ENCODE results near the gene SPRR2D. TPM values are rescaled to one million over a fixed set of nuclear protein-coding genes. Genes with fewer than 3 reads are reported as not detected.

Gene SPRR2D
- total and polyA plus RNA-seq, 2 experiments from 2014 or later: not detected

DNA sequence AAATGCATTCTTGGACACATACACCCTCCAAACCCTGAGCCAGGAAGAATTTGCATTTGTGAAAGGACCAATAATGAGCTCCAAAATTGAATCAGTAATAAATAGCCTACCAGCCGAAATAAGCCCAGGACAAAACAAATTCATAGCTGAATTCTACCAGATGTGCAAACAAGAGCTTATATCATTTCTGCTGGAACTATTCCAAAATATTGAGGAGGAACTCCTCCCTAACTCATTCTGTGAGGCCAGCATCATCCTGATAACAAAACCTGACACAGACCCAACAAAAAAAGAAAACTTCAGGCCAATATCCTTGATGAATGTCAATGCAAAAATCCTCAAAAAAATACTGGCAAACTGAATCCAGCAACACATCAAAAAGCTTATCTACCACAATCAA, 46.7 kb upstream of the SPRR2D start:
- ATAC-seq: no peak
- no peak overlapping the region for H3K27ac Mint-ChIP-seq

DNA sequence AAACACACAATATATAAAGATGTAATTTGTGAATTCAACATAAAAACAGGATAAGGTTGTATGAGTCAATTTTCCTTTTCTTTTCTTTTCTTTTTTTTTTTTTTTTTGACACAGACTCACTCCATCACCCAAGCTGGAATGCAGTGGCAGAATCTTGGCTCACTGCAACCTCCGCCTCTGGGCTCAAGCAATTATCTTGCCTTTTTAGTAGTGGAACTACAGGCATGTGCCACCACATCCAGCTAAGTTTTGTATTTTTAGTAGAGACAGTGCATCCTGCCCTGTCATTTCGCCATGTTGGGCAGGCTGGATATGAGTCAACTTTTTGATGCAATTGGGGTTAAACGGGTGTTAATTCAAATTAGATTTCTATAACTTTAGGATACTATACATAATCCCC, 40.8 kb upstream of the SPRR2D start:
- H3K4me1 Mint-ChIP-seq: peaks cover 9% of the 10 kb centered on the region; the same call in 2 of the 3 replicates
- Histone ChIP-seq H3K4me2 (no peak overlapping the region), H4K20me1 (replicated peaks; ENCODE audit: insufficient read depth) (no peaks in the 10 kb centered on the region), H3F3A (replicated peaks; ENCODE audit: low read depth) (no peaks in the 10 kb centered on the region), H3K4me3 (no peak overlapping the region), H3K27ac (ENCODE audit: low read depth) (no peak overlapping the region), H3K36me3 (ENCODE audit: insufficient read depth) (no peaks in the 10 kb centered on the region), H3K79me2 (replicated peaks; ENCODE audit: insufficient read depth) (no peaks in the 10 kb centered on the region), H3K27me3 (ENCODE audit: insufficient read depth) (no peaks in the 10 kb centered on the region), H3K4me1 (ENCODE audit: insufficient read depth) (no peaks in the 10 kb centered on the region), H2AFZ (no peak overlapping the region), H3K9me2 (ENCODE audit: insufficient read depth) (no peaks in the 10 kb centered on the region)
- peaks cover 11% of the 10 kb centered on the region for H3K36me3 Mint-ChIP-seq (ENCODE audit: low read depth)
- no peaks in the 10 kb centered on the region for H3K27me3 Mint-ChIP-seq (ENCODE audit: insufficient read depth, low read depth, poor library complexity)
- DNase-seq (ENCODE audit: low spot score) (no peak), ATAC-seq (no peak)
- H3K27ac Mint-ChIP-seq: no peak overlapping the region
- peaks cover 20% of the 10 kb centered on the region for H3K9me3 Mint-ChIP-seq
- no peak overlapping the region for H3K4me3 Mint-ChIP-seq
- TF ChIP-seq, protein P1, sequence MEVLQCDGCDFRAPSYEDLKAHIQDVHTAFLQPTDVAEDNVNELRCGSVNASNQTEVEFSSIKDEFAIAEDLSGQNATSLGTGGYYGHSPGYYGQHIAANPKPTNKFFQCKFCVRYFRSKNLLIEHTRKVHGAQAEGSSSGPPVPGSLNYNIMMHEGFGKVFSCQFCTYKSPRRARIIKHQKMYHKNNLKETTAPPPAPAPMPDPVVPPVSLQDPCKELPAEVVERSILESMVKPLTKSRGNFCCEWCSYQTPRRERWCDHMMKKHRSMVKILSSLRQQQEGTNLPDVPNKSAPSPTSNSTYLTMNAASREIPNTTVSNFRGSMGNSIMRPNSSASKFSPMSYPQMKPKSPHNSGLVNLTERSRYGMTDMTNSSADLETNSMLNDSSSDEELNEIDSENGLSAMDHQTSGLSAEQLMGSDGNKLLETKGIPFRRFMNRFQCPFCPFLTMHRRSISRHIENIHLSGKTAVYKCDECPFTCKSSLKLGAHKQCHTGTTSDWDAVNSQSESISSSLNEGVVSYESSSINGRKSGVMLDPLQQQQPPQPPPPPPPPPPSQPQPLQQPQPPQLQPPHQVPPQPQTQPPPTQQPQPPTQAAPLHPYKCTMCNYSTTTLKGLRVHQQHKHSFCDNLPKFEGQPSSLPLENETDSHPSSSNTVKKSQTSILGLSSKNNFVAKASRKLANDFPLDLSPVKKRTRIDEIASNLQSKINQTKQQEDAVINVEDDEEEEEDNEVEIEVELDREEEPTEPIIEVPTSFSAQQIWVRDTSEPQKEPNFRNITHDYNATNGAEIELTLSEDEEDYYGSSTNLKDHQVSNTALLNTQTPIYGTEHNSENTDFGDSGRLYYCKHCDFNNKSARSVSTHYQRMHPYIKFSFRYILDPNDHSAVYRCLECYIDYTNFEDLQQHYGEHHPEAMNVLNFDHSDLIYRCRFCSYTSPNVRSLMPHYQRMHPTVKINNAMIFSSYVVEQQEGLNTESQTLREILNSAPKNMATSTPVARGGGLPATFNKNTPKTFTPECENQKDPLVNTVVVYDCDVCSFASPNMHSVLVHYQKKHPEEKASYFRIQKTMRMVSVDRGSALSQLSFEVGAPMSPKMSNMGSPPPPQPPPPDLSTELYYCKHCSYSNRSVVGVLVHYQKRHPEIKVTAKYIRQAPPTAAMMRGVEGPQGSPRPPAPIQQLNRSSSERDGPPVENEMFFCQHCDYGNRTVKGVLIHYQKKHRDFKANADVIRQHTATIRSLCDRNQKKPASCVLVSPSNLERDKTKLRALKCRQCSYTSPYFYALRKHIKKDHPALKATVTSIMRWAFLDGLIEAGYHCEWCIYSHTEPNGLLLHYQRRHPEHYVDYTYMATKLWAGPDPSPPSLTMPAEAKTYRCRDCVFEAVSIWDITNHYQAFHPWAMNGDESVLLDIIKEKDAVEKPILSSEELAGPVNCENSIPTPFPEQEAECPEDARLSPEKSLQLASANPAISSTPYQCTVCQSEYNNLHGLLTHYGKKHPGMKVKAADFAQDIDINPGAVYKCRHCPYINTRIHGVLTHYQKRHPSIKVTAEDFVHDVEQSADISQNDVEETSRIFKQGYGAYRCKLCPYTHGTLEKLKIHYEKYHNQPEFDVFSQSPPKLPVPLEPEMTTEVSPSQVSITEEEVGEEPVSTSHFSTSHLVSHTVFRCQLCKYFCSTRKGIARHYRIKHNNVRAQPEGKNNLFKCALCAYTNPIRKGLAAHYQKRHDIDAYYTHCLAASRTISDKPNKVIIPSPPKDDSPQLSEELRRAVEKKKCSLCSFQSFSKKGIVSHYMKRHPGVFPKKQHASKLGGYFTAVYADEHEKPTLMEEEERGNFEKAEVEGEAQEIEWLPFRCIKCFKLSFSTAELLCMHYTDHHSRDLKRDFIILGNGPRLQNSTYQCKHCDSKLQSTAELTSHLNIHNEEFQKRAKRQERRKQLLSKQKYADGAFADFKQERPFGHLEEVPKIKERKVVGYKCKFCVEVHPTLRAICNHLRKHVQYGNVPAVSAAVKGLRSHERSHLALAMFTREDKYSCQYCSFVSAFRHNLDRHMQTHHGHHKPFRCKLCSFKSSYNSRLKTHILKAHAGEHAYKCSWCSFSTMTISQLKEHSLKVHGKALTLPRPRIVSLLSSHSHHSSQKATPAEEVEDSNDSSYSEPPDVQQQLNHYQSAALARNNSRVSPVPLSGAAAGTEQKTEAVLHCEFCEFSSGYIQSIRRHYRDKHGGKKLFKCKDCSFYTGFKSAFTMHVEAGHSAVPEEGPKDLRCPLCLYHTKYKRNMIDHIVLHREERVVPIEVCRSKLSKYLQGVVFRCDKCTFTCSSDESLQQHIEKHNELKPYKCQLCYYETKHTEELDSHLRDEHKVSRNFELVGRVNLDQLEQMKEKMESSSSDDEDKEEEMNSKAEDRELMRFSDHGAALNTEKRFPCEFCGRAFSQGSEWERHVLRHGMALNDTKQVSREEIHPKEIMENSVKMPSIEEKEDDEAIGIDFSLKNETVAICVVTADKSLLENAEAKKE (CRISPR knock-in tag; IDR thresholded peaks at IDR 0.05): no peak
- no peak for TF ChIP-seq ZNF331 (CRISPR knock-in tag; IDR thresholded peaks at IDR 0.05; ENCODE audit: low read depth)
- no peak for TF ChIP-seq CREB1 (CRISPR knock-in tag; IDR thresholded peaks at IDR 0.05; ENCODE audit: low read depth)
- TF ChIP-seq, protein P2, sequence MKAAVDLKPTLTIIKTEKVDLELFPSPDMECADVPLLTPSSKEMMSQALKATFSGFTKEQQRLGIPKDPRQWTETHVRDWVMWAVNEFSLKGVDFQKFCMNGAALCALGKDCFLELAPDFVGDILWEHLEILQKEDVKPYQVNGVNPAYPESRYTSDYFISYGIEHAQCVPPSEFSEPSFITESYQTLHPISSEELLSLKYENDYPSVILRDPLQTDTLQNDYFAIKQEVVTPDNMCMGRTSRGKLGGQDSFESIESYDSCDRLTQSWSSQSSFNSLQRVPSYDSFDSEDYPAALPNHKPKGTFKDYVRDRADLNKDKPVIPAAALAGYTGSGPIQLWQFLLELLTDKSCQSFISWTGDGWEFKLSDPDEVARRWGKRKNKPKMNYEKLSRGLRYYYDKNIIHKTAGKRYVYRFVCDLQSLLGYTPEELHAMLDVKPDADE (IDR thresholded peaks at IDR 0.05): no peak

More for the DNA sequence above, 46.7 kb upstream of the SPRR2D start:
- Mint-ChIP-seq H3K4me3 (no peak overlapping the region), H3K27me3 (ENCODE audit: insufficient read depth, low read depth, poor library complexity) (no peaks in the 10 kb centered on the region), H3K36me3 (ENCODE audit: low read depth) (peaks cover 2% of the 10 kb centered on the region; the same call in 1 of the 3 replicates), H3K9me3 (no peaks in the 10 kb centered on the region; the same call in 2 of the 3 replicates), H3K4me1 (peaks cover 9% of the 10 kb centered on the region; the same call in 2 of the 3 replicates)
- Histone ChIP-seq H3K9me2 (ENCODE audit: insufficient read depth) (0 out of 2 replicates have a peak, but pooled peaks cover 3% of the 10 kb centered on the region), H3F3A (replicated peaks; ENCODE audit: low read depth) (no peaks in the 10 kb centered on the region), H4K20me1 (replicated peaks; ENCODE audit: insufficient read depth) (no peaks in the 10 kb centered on the region), H3K4me3 (no peak overlapping the region), H3K27me3 (ENCODE audit: insufficient read depth) (no peaks in the 10 kb centered on the region), H3K36me3 (ENCODE audit: insufficient read depth) (no peaks in the 10 kb centered on the region), H3K4me2 (no peak overlapping the region), H3K79me2 (replicated peaks; ENCODE audit: insufficient read depth) (no peaks in the 10 kb centered on the region), H2AFZ (no peak overlapping the region), H3K27ac (ENCODE audit: low read depth) (no peak overlapping the region), H3K4me1 (ENCODE audit: insufficient read depth) (no peaks in the 10 kb centered on the region)
- DNase-seq (ENCODE audit: low spot score): no peak
- TF ChIP-seq CREB1 (CRISPR knock-in tag; IDR thresholded peaks at IDR 0.05; ENCODE audit: low read depth): no peak
- TF ChIP-seq ZNF331 (CRISPR knock-in tag; IDR thresholded peaks at IDR 0.05; ENCODE audit: low read depth): no peak
- TF ChIP-seq, protein P3, sequence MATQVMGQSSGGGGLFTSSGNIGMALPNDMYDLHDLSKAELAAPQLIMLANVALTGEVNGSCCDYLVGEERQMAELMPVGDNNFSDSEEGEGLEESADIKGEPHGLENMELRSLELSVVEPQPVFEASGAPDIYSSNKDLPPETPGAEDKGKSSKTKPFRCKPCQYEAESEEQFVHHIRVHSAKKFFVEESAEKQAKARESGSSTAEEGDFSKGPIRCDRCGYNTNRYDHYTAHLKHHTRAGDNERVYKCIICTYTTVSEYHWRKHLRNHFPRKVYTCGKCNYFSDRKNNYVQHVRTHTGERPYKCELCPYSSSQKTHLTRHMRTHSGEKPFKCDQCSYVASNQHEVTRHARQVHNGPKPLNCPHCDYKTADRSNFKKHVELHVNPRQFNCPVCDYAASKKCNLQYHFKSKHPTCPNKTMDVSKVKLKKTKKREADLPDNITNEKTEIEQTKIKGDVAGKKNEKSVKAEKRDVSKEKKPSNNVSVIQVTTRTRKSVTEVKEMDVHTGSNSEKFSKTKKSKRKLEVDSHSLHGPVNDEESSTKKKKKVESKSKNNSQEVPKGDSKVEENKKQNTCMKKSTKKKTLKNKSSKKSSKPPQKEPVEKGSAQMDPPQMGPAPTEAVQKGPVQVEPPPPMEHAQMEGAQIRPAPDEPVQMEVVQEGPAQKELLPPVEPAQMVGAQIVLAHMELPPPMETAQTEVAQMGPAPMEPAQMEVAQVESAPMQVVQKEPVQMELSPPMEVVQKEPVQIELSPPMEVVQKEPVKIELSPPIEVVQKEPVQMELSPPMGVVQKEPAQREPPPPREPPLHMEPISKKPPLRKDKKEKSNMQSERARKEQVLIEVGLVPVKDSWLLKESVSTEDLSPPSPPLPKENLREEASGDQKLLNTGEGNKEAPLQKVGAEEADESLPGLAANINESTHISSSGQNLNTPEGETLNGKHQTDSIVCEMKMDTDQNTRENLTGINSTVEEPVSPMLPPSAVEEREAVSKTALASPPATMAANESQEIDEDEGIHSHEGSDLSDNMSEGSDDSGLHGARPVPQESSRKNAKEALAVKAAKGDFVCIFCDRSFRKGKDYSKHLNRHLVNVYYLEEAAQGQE (IDR thresholded peaks at IDR 0.05; ENCODE audit: unreplicated experiment): no peak
